Thoracic aorta (tissue), 2 donors: ENCODE measurements around the gene KITLG. TPM values are rescaled to one million over a fixed set of nuclear protein-coding genes. Genes with fewer than 3 reads are reported as not detected.

Experiments
- ATAC-seq: fragments of 150-250 bp; one replicate; pipeline ENCODE4 v1.8.0; 2017; ENCODE audit warnings: low read depth; ENCODE audit not compliant: insufficient number of reproducible peaks, low FRiP score
- DNase-seq: peaks from one replicate; pipeline ENCODE4 v3.0.0-alpha.2; 2020; ENCODE audit warnings: low spot score
- H3K27ac ChIP-seq, 2 donors: fragments of 200-600 bp; sonication (generic); 1 replicate in 1 of 2; 2 replicates in 1 of 2; pipeline ENCODE4 v1.5.1; 2016; ENCODE audit warnings: mild to moderate bottlenecking in 2 of 2, moderate library complexity in 2 of 2
- H3K27me3 ChIP-seq: fragments of 200-600 bp; sonication (generic); replicated peaks from 2 replicates; pipeline ENCODE4 v1.6.0; 2016; ENCODE audit warnings: mild to moderate bottlenecking; ENCODE audit not compliant: insufficient read depth
- H3K36me3 ChIP-seq: fragments of 200-600 bp; sonication (generic); one replicate; pipeline ENCODE4 v1.5.1; 2016
- H3K4me1 ChIP-seq, 2 donors: fragments of 200-600 bp; sonication (generic); 1 replicate in 1 of 2; 2 replicates in 1 of 2; pipeline versions ENCODE4 v1.5.1 to v1.6.0; 2016; ENCODE audit warnings: low read depth in 2 of 2, mild to moderate bottlenecking in 1 of 2; ENCODE audit not compliant: control insufficient read depth in 1 of 2
- H3K4me3 ChIP-seq: fragments of 200-600 bp; sonication (generic); 2 replicates; pipeline ENCODE4 v1.5.1; 2016; ENCODE audit warnings: mild to moderate bottlenecking
- H3K9me3 ChIP-seq: fragments of 200-600 bp; sonication (generic); 2 replicates; pipeline ENCODE4 v1.5.1; 2016
- CTCF ChIP-seq: fragments of 200-600 bp; sonication (generic); IDR thresholded peaks from one replicate; pipeline ENCODE4 v1.5.1; 2019; ENCODE audit warnings: antibody characterized with exemption
- total RNA-seq, 2 donors: library from RNA; depleted of rRNA; stranded (reverse); fragments of >200 nt; gene quantifications; one replicate each; pipeline versions ENCODE4 v1.1.0 to v1.2.3, GENCODE V29; 2016

Gene KITLG
- total RNA-seq, 2 donors from 2014 or later = 19.4 to 29.9 TPM

GRCh38 chr12:88624911-88625310 is 44.6 kb upstream of the KITLG start:
- no peak for DNase-seq
- no peak for TF ChIP-seq CTCF
- H3K9me3 ChIP-seq = no peaks in the 10 kb centered on the region
- H3K36me3 ChIP-seq = no peaks in the 10 kb centered on the region
- no peaks in the 10 kb centered on the region for H3K4me1 ChIP-seq
- no peaks in the 10 kb centered on the region for H3K27me3 ChIP-seq
- no peak for ATAC-seq
- H3K4me3 ChIP-seq = no peak overlapping the region
- no peak overlapping the region for H3K27ac ChIP-seq

GRCh38 chr12:88623777-88624548 is 43.7 kb upstream of the KITLG start:
- Histone ChIP-seq H3K27ac (no peak overlapping the region), H3K4me3 (no peak overlapping the region), H3K9me3 (no peaks in the 10 kb centered on the region), H3K4me1 (no peaks in the 10 kb centered on the region), H3K27me3 (no peaks in the 10 kb centered on the region), H3K36me3 (no peaks in the 10 kb centered on the region)
- ATAC-seq (no peak), DNase-seq (no peak)
- TF ChIP-seq CTCF = no peak

- H3K4me3 ChIP-seq = no peak overlapping the region
- H3K9me3 ChIP-seq = no peaks in the 10 kb centered on the region
- H3K27me3 ChIP-seq = no peaks in the 10 kb centered on the region
- H3K4me1 ChIP-seq = no peaks in the 10 kb centered on the region
- DNase-seq (no peak), ATAC-seq (no peak)
- no peaks in the 10 kb centered on the region for H3K36me3 ChIP-seq
- no peak for TF ChIP-seq CTCF
- no peak overlapping the region for H3K27ac ChIP-seq
Observed at GRCh38 chr12:88617352-88617751, 37.1 kb upstream of the KITLG start.

- ATAC-seq = no peak
- Histone ChIP-seq H3K36me3 (no peaks in the 10 kb centered on the region), H3K9me3 (no peaks in the 10 kb centered on the region), H3K4me1 (no peaks in the 10 kb centered on the region), H3K27ac (no peak overlapping the region), H3K27me3 (no peaks in the 10 kb centered on the region), H3K4me3 (no peak overlapping the region)
- no peak for DNase-seq
- TF ChIP-seq CTCF = no peak
Observed at GRCh38 chr12:88615490-88615889, 35.2 kb upstream of the KITLG start.

- DNase-seq (no peak), ATAC-seq (no peak)
- no peak for TF ChIP-seq CTCF
- Histone ChIP-seq H3K4me1 (no peaks in the 10 kb centered on the region), H3K36me3 (no peaks in the 10 kb centered on the region), H3K27me3 (no peaks in the 10 kb centered on the region), H3K4me3 (no peak overlapping the region), H3K9me3 (no peaks in the 10 kb centered on the region), H3K27ac (no peak overlapping the region)
Observed at GRCh38 chr12:88604646-88605045, 24.4 kb upstream of the KITLG start.
